Ishikawa (cell line): ENCODE data around the gene SH3YL1.

Experiments
- CEBPB ChIP-seq: IDR thresholded peaks from 2 replicates; pipeline ENCODE4 v1.6.1; 2012
- CREB1 ChIP-seq: IDR thresholded peaks from 2 replicates; pipeline ENCODE4 v1.6.1; 2012; ENCODE audit warnings: low read depth
- EGR1 ChIP-seq: IDR thresholded peaks from 2 replicates; pipeline ENCODE4 v1.6.1; 2012
- EP300 ChIP-seq: IDR thresholded peaks from 2 replicates; pipeline ENCODE4 v1.6.1; 2012; ENCODE audit warnings: borderline replicate concordance
- FOXM1 ChIP-seq: IDR thresholded peaks from 2 replicates; pipeline ENCODE4 v1.6.1; 2012; ENCODE audit warnings: low read depth, borderline replicate concordance
- MAX ChIP-seq: IDR thresholded peaks from 2 replicates; pipeline ENCODE4 v1.6.1; 2012
- NFIC ChIP-seq: IDR thresholded peaks from 2 replicates; pipeline ENCODE4 v1.6.1; 2012
- RAD21 ChIP-seq: IDR thresholded peaks from 2 replicates; pipeline ENCODE4 v1.6.1; 2012; ENCODE audit warnings: low read depth
- REST ChIP-seq: IDR thresholded peaks from 2 replicates; pipeline ENCODE4 v1.6.1; 2012; ENCODE audit warnings: low read depth, mild to moderate bottlenecking
- TAF1 ChIP-seq: IDR thresholded peaks from 2 replicates; pipeline ENCODE4 v1.6.1; 2012; ENCODE audit warnings: low read depth, mild to moderate bottlenecking
- TCF12 ChIP-seq: IDR thresholded peaks from 2 replicates; pipeline ENCODE4 v1.6.1; 2012; ENCODE audit warnings: low read depth
- TEAD4 ChIP-seq: IDR thresholded peaks from 2 replicates; pipeline ENCODE4 v1.6.1; 2012
- USF1 ChIP-seq: IDR thresholded peaks from 2 replicates; pipeline ENCODE4 v1.6.1; 2012
- YY1 ChIP-seq: IDR thresholded peaks from 2 replicates; pipeline ENCODE4 v1.6.1; 2012; ENCODE audit warnings: low read depth
- ZBTB7A ChIP-seq: IDR thresholded peaks from 2 replicates; pipeline ENCODE4 v1.6.1; 2012; ENCODE audit warnings: low read depth

The SH3YL1 gene

GRCh38 chr2:309148-309953 lies 45.5 kb upstream of the SH3YL1 start:
- TF ChIP-seq TEAD4 = no peak
- no peak for TF ChIP-seq RAD21
- no peak for TF ChIP-seq TCF12
- TF ChIP-seq REST = no peak
- no peak for TF ChIP-seq USF1
- no peak for TF ChIP-seq MAX

GRCh38 chr2:305366-305765 lies 41.5 kb upstream of the SH3YL1 start:
- no peak for TF ChIP-seq RAD21
- TF ChIP-seq CEBPB = no peak
- no peak for TF ChIP-seq REST
- no peak for TF ChIP-seq CREB1
- TF ChIP-seq ZBTB7A = no peak
- no peak for TF ChIP-seq TCF12
- no peak for TF ChIP-seq MAX
- no peak for TF ChIP-seq EGR1
- TF ChIP-seq EP300 = no peak
- no peak for TF ChIP-seq FOXM1
- no peak for TF ChIP-seq USF1

GRCh38 chr2:296354-296753 lies 32.5 kb upstream of the SH3YL1 start:
- TF ChIP-seq TAF1 (no peak), TEAD4 (no peak), USF1 (no peak), MAX (no peak), REST (no peak), YY1 (no peak), NFIC (no peak), CREB1 (no peak), RAD21 (no peak), TCF12 (no peak), EGR1 (no peak), CEBPB (no peak), ZBTB7A (no peak)

- TF ChIP-seq NFIC (no peak), EGR1 (no peak), USF1 (no peak), MAX (no peak), RAD21 (no peak), YY1 (no peak), ZBTB7A (no peak), TAF1 (no peak), REST (no peak), TCF12 (no peak)
Observed at GRCh38 chr2:295090-295489, 31.3 kb upstream of the SH3YL1 start.
